GM23248 (cell line): Measurements from ENCODE around the gene LHX3. TPM values are rescaled to one million over a fixed set of nuclear protein-coding genes. Genes with fewer than 3 reads are reported as not detected.

Source experiments
- DNase-seq: peaks from one replicate; pipeline ENCODE4 v3.0.0-alpha.2; 2015
- H2AFZ ChIP-seq: fragments of 200-600 bp; sonication (generic); 2 replicates; pipeline ENCODE4 v1.6.1; 2016; ENCODE audit warnings: antibody characterized with exemption
- H3F3A ChIP-seq: fragments of 200-600 bp; sonication (generic); 2 replicates; pipeline ENCODE4 v1.6.1; 2016; ENCODE audit warnings: mild to moderate bottlenecking, antibody characterized with exemption, mixed run types; ENCODE audit not compliant: insufficient read depth
- H3K27ac ChIP-seq: fragments of 200-600 bp; sonication (generic); 2 replicates; pipeline ENCODE4 v1.5.1; 2016; ENCODE audit warnings: mild to moderate bottlenecking
- H3K27me3 ChIP-seq: fragments of 200-600 bp; sonication (generic); replicated peaks from 2 replicates; pipeline ENCODE4 v1.6.1; 2016; ENCODE audit warnings: mild to moderate bottlenecking; ENCODE audit not compliant: insufficient read depth
- H3K36me3 ChIP-seq: fragments of 200-600 bp; sonication (generic); 2 replicates; pipeline ENCODE4 v1.6.1; 2016; ENCODE audit warnings: low read depth, mild to moderate bottlenecking
- H3K4me1 ChIP-seq: fragments of 200-600 bp; sonication (generic); 2 replicates; pipeline ENCODE4 v1.6.1; 2016; ENCODE audit warnings: mild to moderate bottlenecking; ENCODE audit not compliant: insufficient read depth
- H3K4me2 ChIP-seq: fragments of 200-600 bp; sonication (generic); one replicate; pipeline ENCODE4 v1.6.1; 2016; ENCODE audit warnings: mild to moderate bottlenecking; ENCODE audit not compliant: unreplicated experiment
- H3K4me3 ChIP-seq: fragments of 200-600 bp; sonication (generic); 2 replicates; pipeline ENCODE4 v1.5.1; 2016; ENCODE audit warnings: mild to moderate bottlenecking
- H3K79me2 ChIP-seq: fragments of 200-600 bp; sonication (generic); 2 replicates; pipeline ENCODE4 v1.6.1; 2016; ENCODE audit warnings: mild to moderate bottlenecking; ENCODE audit not compliant: insufficient read depth
- H3K9ac ChIP-seq: fragments of 200-600 bp; sonication (generic); 2 replicates; pipeline ENCODE4 v1.6.1; 2016; ENCODE audit warnings: mild to moderate bottlenecking
- H3K9me2 ChIP-seq: fragments of 200-600 bp; sonication (generic); 2 replicates; pipeline ENCODE4 v1.6.1; 2016; ENCODE audit warnings: mixed run types, mild to moderate bottlenecking, moderate library complexity; ENCODE audit not compliant: insufficient read depth
- H3K9me3 ChIP-seq: fragments of 200-600 bp; sonication (generic); one replicate; pipeline ENCODE4 v1.6.1; 2017; ENCODE audit warnings: low read depth
- H4K20me1 ChIP-seq: fragments of 200-600 bp; sonication (generic); 2 replicates; pipeline ENCODE4 v1.6.0; 2016; ENCODE audit not compliant: insufficient read depth
- EZH2 ChIP-seq: fragments of 200-600 bp; sonication (generic); IDR thresholded peaks from 2 replicates; pipeline ENCODE4 v1.6.1; 2018; ENCODE audit warnings: antibody characterized with exemption, mild to moderate bottlenecking; ENCODE audit not compliant: insufficient read depth, poor library complexity, severe bottlenecking
- EZH2phosphoT487 ChIP-seq: fragments of 200-600 bp; sonication (generic); IDR thresholded peaks from 2 replicates; pipeline ENCODE4 v1.6.1; 2018; ENCODE audit warnings: antibody characterized with exemption, moderate library complexity, mild to moderate bottlenecking, low read depth; ENCODE audit not compliant: insufficient read depth
- WGBS, 2 experiments: methylation state at CpG; one replicate each; pipeline ENCODE4 v1.1.6; 2015 to 2017; ENCODE audit warnings: low lambda C conversion rate in 2 of 2, low coverage in 1 of 2; ENCODE audit errors: missing lambda C conversion rate in 2 of 2; 5-methylcytosine and 5-hydroxymethylcytosine counted together
- in situ Hi-C: fragments of 300-500 bp; cut with MboI; formaldehyde crosslinking; loops from 2 replicates; pipeline ENCODE4 v1.15.0; 2020
- polyA plus RNA-seq: library from polyadenylated mRNA; unstranded; fragments of >200 nt; fragmentation: Nextera tagmentation; extraction: Ambion mirVana; gene quantifications from 2 replicates; pipeline ENCODE4 v1.2.1, GENCODE V29; 2016
- total RNA-seq: library from RNA; depleted of rRNA; stranded (reverse); fragments of >200 nt; shearing (Covaris generic); gene quantifications from 2 replicates; pipeline ENCODE4 v1.2.3, GENCODE V29; 2014

Gene LHX3
- total and polyA plus RNA-seq, 2 experiments from 2014 or later, result not detected

DNA sequence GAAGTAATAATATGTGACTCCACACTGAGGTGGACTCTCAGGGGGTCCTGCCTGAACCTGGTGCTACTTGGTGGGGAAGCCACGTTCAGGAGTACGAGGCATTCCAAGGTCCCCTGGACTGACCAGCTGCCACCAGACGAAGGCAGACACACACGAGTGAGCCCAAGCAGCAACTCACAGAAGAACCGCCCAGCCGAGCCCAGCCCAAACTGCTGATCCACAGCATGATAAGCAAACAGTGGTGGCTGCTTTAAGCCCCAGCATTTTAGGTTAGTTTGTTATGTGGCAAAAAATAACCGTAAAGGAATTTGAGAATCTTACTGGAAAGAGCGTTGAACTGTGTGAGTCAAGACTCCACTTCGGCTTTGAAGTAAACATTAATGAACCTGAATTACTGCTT is 8.8 kb upstream of the LHX3 start:
- TF ChIP-seq EZH2, result no peak
- TF ChIP-seq EZH2phosphoT487, result no peak
- H3K9ac ChIP-seq, result no peak overlapping the region
- H3K79me2 ChIP-seq, result no peaks in the 10 kb centered on the region
- H2AFZ ChIP-seq, result no peak overlapping the region
- no peaks in the 10 kb centered on the region for H3K4me1 ChIP-seq
- no peaks in the 10 kb centered on the region for H3F3A ChIP-seq
- WGBS, 2 experiments, result 98 to 100% methylated on average over 9 of the region's 9 CpGs
- no peak overlapping the region for H3K4me2 ChIP-seq
- no peaks in the 10 kb centered on the region for H3K9me2 ChIP-seq
- DNase-seq, result no peak
- H4K20me1 ChIP-seq, result no peaks in the 10 kb centered on the region
- H3K9me3 ChIP-seq, result no peaks in the 10 kb centered on the region
- no peaks in the 10 kb centered on the region for H3K27me3 ChIP-seq
- no peak overlapping the region for H3K27ac ChIP-seq
- no peak overlapping the region for H3K4me3 ChIP-seq
- peaks cover 14% of the 10 kb centered on the region; the same call in 1 of the 2 replicates for H3K36me3 ChIP-seq
- in situ Hi-C loops, result no loop called here

DNA sequence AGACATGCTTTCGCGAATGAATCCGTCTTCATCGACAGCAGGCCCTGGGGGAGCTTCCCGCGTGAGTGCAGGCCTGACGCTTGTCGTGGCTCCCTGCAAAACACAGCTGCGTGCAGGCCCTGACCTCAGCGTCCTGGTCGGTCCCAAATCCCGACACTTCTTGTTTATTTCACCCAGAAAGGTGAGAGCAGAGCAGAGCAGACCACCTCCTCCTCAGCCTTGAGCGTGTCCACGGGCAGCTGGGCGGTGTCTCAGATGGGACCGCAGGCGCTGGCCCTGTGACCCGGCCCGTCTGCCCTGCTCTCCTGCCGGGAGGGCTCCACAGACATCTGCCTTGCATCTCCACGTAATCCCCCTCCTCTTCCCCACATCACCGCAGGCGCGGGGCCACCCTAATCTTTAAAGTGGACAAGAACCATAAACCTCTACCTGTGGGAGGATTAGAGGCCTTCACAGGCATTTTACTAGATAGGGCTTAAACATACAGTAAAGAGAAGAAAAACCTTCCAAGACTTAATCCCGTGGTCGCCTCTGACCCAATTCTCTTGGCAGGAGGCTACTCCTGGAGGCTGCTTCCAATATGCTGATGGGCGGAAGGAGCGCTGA is 7.5 kb upstream of the LHX3 start:
- Histone ChIP-seq H2AFZ (no peak overlapping the region), H3K27me3 (no peaks in the 10 kb centered on the region), H3K9me3 (no peaks in the 10 kb centered on the region), H4K20me1 (no peaks in the 10 kb centered on the region), H3F3A (no peaks in the 10 kb centered on the region), H3K9me2 (no peaks in the 10 kb centered on the region), H3K79me2 (no peaks in the 10 kb centered on the region), H3K27ac (no peak overlapping the region), H3K9ac (no peak overlapping the region), H3K4me2 (no peak overlapping the region), H3K36me3 (peaks cover 14% of the 10 kb centered on the region; the same call in 1 of the 2 replicates), H3K4me1 (no peaks in the 10 kb centered on the region), H3K4me3 (no peak overlapping the region)
- TF ChIP-seq EZH2phosphoT487 (no peak), EZH2 (no peak)
- no peak for DNase-seq
- 92 to 93% methylated on average over 25 to 28 of the region's 28 CpGs for WGBS, 2 experiments
- in situ Hi-C loops, result no loop called here

- WGBS, 2 experiments, result 93 to 95% methylated on average over 35 of the region's 35 CpGs
- Histone ChIP-seq H3F3A (no peaks in the 10 kb centered on the region), H3K4me3 (no peak overlapping the region), H3K4me1 (no peaks in the 10 kb centered on the region), H3K36me3 (peaks cover 14% of the 10 kb centered on the region; the same call in 1 of the 2 replicates), H2AFZ (no peak overlapping the region), H3K27me3 (no peaks in the 10 kb centered on the region), H3K9me2 (no peaks in the 10 kb centered on the region), H3K27ac (no peak overlapping the region), H3K4me2 (no peak overlapping the region), H3K9me3 (no peaks in the 10 kb centered on the region), H4K20me1 (no peaks in the 10 kb centered on the region), H3K9ac (no peak overlapping the region), H3K79me2 (no peaks in the 10 kb centered on the region)
- in situ Hi-C loops, result no loop called here
- TF ChIP-seq EZH2, result no peak
- TF ChIP-seq EZH2phosphoT487, result no peak
- DNase-seq, result no peak
Measured at GRCh38 chr9:136211441-136212344, 6.8 kb upstream of the LHX3 start.

DNA sequence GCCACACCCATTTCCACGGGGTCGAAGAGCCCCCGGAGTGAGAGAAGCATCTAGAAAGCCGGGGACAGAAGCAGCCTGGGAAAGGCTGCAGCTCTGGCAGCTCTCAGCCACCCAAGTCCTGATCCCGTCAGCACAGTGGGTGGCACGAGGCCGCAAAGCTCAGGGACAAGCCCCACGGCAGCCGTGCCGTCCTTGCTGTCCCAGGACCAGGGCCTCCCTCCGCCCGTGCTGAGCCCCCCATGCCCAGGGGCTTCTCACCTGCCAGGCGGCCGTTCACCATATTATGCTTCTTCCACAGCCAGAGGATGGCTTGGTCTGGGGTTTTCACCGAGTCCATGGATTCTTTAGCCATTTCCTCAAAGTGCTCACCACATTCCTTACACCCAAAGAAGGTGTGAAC is 6.1 kb upstream of the LHX3 start:
- H3K27me3 ChIP-seq, result no peaks in the 10 kb centered on the region
- no peak for TF ChIP-seq EZH2phosphoT487
- peaks cover 14% of the 10 kb centered on the region; the same call in 1 of the 2 replicates for H3K36me3 ChIP-seq
- no peaks in the 10 kb centered on the region for H3K9me2 ChIP-seq
- in situ Hi-C loops, result no loop called here
- WGBS, 2 experiments, result 92% methylated on average over 15 of the region's 15 CpGs
- no peaks in the 10 kb centered on the region for H3K79me2 ChIP-seq
- no peak overlapping the region for H3K4me3 ChIP-seq
- no peaks in the 10 kb centered on the region for H4K20me1 ChIP-seq
- H3K9me3 ChIP-seq, result no peaks in the 10 kb centered on the region
- no peak overlapping the region for H2AFZ ChIP-seq
- H3K4me2 ChIP-seq, result no peak overlapping the region
- DNase-seq, result no peak
- H3K9ac ChIP-seq, result no peak overlapping the region
- H3F3A ChIP-seq, result no peaks in the 10 kb centered on the region
- no peak overlapping the region for H3K27ac ChIP-seq
- no peaks in the 10 kb centered on the region for H3K4me1 ChIP-seq
